K562 (cell line): Measurements from ENCODE around the gene SEMA5A. TPM values are rescaled to one million over a fixed set of nuclear protein-coding genes. Genes with fewer than 3 reads are reported as not detected.

Experiments used
- ATAC-seq: fragments of 200-7000 bp; cut with Tn5 transposase; 3 replicates; pipeline ENCODE4 v1.9.1; 2020; ENCODE audit warnings: moderate library complexity
- BruUV-seq: library from RNA; stranded (reverse); fragments of 400-500 nt; replicated peaks from 2 replicates; lab custom pipeline; 2021; lab: Mats Ljungman, UMichigan
- CTCF ChIA-PET: fragments of 300-600 bp; formaldehyde crosslinking; extraction: SDS; loops from one replicate; lab custom pipeline; 2021; ENCODE audit warnings: low intra/inter-chr PET ratio; lab: Yijun Ruan, JAX
- POLR2A ChIA-PET: fragments of 300-600, 350-650 bp; sonication (Branson Sonifier 250); formaldehyde crosslinking; extraction: SDS; loops from one replicate; lab custom pipeline; 2021; ENCODE audit warnings: antibody characterized with exemption, inconsistent platforms; lab: Yijun Ruan, JAX
- DNase-seq, 4 experiments: peaks; one replicate each; pipeline versions ENCODE4 v3.0.0 to v3.0.0-alpha.2; 2011 to 2018; ENCODE audit warnings: low spot score in 3 of 4, mixed read lengths in 3 of 4; ENCODE audit errors: extremely low read depth in 1 of 4
- FAIRE-seq: peaks from 2 replicates; lab custom pipeline; 2011; peaks lifted over from hg19 to GRCh38; lab: Jason Lieb, UNC
- H2AFZ ChIP-seq: 2 replicates; pipeline ENCODE4 v1.6.0; 2011; ENCODE audit warnings: low read depth, low read length, control low read depth, inconsistent platforms
- H3K27ac ChIP-seq: fragments of 200-600 bp; 3 replicates; pipeline ENCODE4 v1.8.0; 2011; ENCODE audit warnings: low read depth, mild to moderate bottlenecking, control low read depth, inconsistent platforms, low read length, moderate library complexity, mixed read lengths; ENCODE audit errors: extremely low read depth
- H3K27me3 ChIP-seq, 2 experiments: fragments of 300-600 bp in 1 of 2; 2 replicates in 1 of 2; 3 replicates in 1 of 2; pipeline versions ENCODE4 v1.6.0 to v1.8.0; 2011; ENCODE audit warnings: inconsistent platforms in 2 of 2, low read length in 2 of 2, mild to moderate bottlenecking in 1 of 2, mixed read lengths in 1 of 2, moderate library complexity in 1 of 2; ENCODE audit not compliant: control insufficient read depth in 2 of 2, insufficient read depth in 2 of 2
- H3K36me3 ChIP-seq: fragments of 300-600 bp; 3 replicates; pipeline ENCODE4 v1.8.0; 2011; ENCODE audit warnings: mild to moderate bottlenecking, low read length, inconsistent platforms; ENCODE audit not compliant: control insufficient read depth, insufficient read depth
- H3K4me1 ChIP-seq, 2 experiments: fragments of 200-600 bp in 1 of 2; replicated peaks in 1 of 2; 2 replicates in 1 of 2; 3 replicates in 1 of 2; pipeline versions ENCODE4 v1.5.1 to v1.8.0; 2011; ENCODE audit warnings: inconsistent platforms in 2 of 2, low read length in 2 of 2, mild to moderate bottlenecking in 1 of 2, mixed read lengths in 1 of 2, moderate library complexity in 1 of 2; ENCODE audit not compliant: control insufficient read depth in 2 of 2, insufficient read depth in 2 of 2
- H3K4me2 ChIP-seq: 2 replicates; pipeline ENCODE4 v1.6.1; 2011; ENCODE audit warnings: low read length, control low read depth, inconsistent platforms, mixed read lengths; ENCODE audit not compliant: insufficient read depth
- H3K4me3 ChIP-seq: fragments of 200-600 bp; sonication (generic), shearing (Covaris generic); 2 replicates; pipeline ENCODE4 v1.5.1; 2016; ENCODE audit warnings: control low read depth, inconsistent platforms
- H3K79me2 ChIP-seq: fragments of 200-600 bp; 3 replicates; pipeline ENCODE4 v1.8.0; 2011; ENCODE audit warnings: low read length, inconsistent platforms; ENCODE audit not compliant: control insufficient read depth, insufficient read depth
- H3K9ac ChIP-seq, 2 experiments: 2 replicates each; pipeline versions ENCODE4 v1.6.0 to v1.6.1; 2011; ENCODE audit warnings: low read depth in 2 of 2, low read length in 2 of 2, control low read depth in 1 of 2, inconsistent platforms in 1 of 2, mild to moderate bottlenecking in 1 of 2, mixed read lengths in 1 of 2; ENCODE audit not compliant: insufficient read depth in 1 of 2
- H3K9me1 ChIP-seq: one replicate; pipeline ENCODE4 v1.6.0; 2011; ENCODE audit warnings: inconsistent platforms, mild to moderate bottlenecking, low read length, moderate library complexity; ENCODE audit not compliant: control insufficient read depth, insufficient read depth
- H3K9me3 ChIP-seq: replicated peaks from 2 replicates; pipeline ENCODE4 v1.5.1; 2011; ENCODE audit warnings: low read depth, low read length, inconsistent platforms; ENCODE audit not compliant: control insufficient read depth, insufficient read depth
- H4K20me1 ChIP-seq: replicated peaks from 2 replicates; pipeline ENCODE4 v1.6.1; 2011; ENCODE audit warnings: low read length, inconsistent platforms, mixed read lengths; ENCODE audit not compliant: control insufficient read depth, insufficient read depth
- BCOR ChIP-seq: fragments of 450-650 bp; IDR thresholded peaks from 2 replicates; pipeline ENCODE4 v1.6.1; 2016
- BDP1 ChIP-seq: IDR thresholded peaks from 3 replicates; pipeline ENCODE4 v1.6.1; 2011; ENCODE audit not compliant: insufficient read length, insufficient read depth
- E2F3 ChIP-seq: fragments of 250-450 bp; sonication (Bioruptor Pico); IDR thresholded peaks from 2 replicates; pipeline ENCODE4 v1.4.0; 2020; ENCODE audit warnings: mild to moderate bottlenecking
- FOXK1 ChIP-seq: sonication (generic); formaldehyde crosslinking; IDR thresholded peaks from 2 replicates; pipeline ENCODE4 v1.8.0; 2022; ENCODE audit warnings: missing genetic modification reagents, mild to moderate bottlenecking, borderline replicate concordance
- HDAC2 ChIP-seq: fragments of 450-650 bp; IDR thresholded peaks from 2 replicates; pipeline ENCODE4 v1.6.1; 2016; ENCODE audit warnings: mild to moderate bottlenecking
- HDAC3 ChIP-seq: fragments of 450-650 bp; IDR thresholded peaks from 2 replicates; pipeline ENCODE4 v1.6.1; 2018; ENCODE audit warnings: borderline replicate concordance, mild to moderate bottlenecking, moderate library complexity; ENCODE audit not compliant: partially characterized antibody
- HNRNPH1 ChIP-seq: fragments of 200-400 bp; formaldehyde crosslinking; optimal IDR thresholded peaks from 2 replicates; pipeline ENCODE3; 2017; ENCODE audit warnings: low read depth, mild to moderate bottlenecking, low read length, moderate library complexity
- HNRNPK ChIP-seq: fragments of 200-400 bp; formaldehyde crosslinking; IDR thresholded peaks from one replicate; pipeline ENCODE4 v1.6.1; 2018; ENCODE audit warnings: mild to moderate bottlenecking, low read depth, low read length; ENCODE audit not compliant: poor library complexity, severe bottlenecking
- MBD1 ChIP-seq: fragments of 250-450 bp; sonication (Bioruptor Pico); IDR thresholded peaks from 2 replicates; pipeline ENCODE4 v1.8.0; 2022; ENCODE audit warnings: inconsistent platforms
- MCM2 ChIP-seq: fragments of 450-650 bp; IDR thresholded peaks from 2 replicates; pipeline ENCODE4 v1.6.1; 2017; ENCODE audit warnings: low read depth, mild to moderate bottlenecking
- POLR2H ChIP-seq: IDR thresholded peaks from 2 replicates; pipeline ENCODE4 v1.6.1; 2016; ENCODE audit warnings: missing genetic modification characterization, low read depth, mild to moderate bottlenecking, control low read depth, missing compliant biosample characterization, moderate library complexity
- SAP30 ChIP-seq: fragments of 200-600 bp; sonication (generic); IDR thresholded peaks from 2 replicates; pipeline ENCODE4 v1.6.1; 2012; ENCODE audit warnings: borderline replicate concordance, low read depth, mild to moderate bottlenecking, moderate library complexity, low read length, control low read depth, inconsistent platforms; ENCODE audit not compliant: insufficient read depth, poor library complexity, severe bottlenecking
- XRCC4 ChIP-seq: IDR thresholded peaks from one replicate; pipeline ENCODE4 v1.6.1; 2011; ENCODE audit not compliant: insufficient read depth, insufficient read length; ENCODE audit errors: extremely low read depth
- ZFP36 ChIP-seq: fragments of 150-350 bp; IDR thresholded peaks from 2 replicates; pipeline ENCODE4 v1.6.1; 2018; ENCODE audit warnings: low read length, low read depth; ENCODE audit not compliant: partially characterized antibody
- ZNF239 ChIP-seq: fragments of 250-450 bp; sonication (Bioruptor Pico); IDR thresholded peaks from 2 replicates; pipeline ENCODE4 v1.4.0; 2020; ENCODE audit warnings: mild to moderate bottlenecking
- ZNF518B ChIP-seq: fragments of 250-450 bp; sonication (Bioruptor Pico); IDR thresholded peaks from 2 replicates; pipeline ENCODE4 v1.5.0; 2021; ENCODE audit warnings: mild to moderate bottlenecking, moderate library complexity
- WGBS: fragments of 100-300 bp; shearing (Covaris generic); methylation state at CpG from one replicate; pipeline ENCODE4 v1.1.6; 2016; ENCODE audit warnings: low coverage, mixed read lengths; ENCODE audit not compliant: insufficient coverage; ENCODE audit errors: missing lambda C conversion rate; 5-methylcytosine and 5-hydroxymethylcytosine counted together
- in situ Hi-C: fragments of 300-500 bp; cut with MboI; formaldehyde crosslinking; loops from 4 replicates; pipeline ENCODE4 v1.15.0; 2018; ENCODE audit warnings: inconsistent platforms, mixed read lengths
- intact Hi-C: fragments of 100-400 bp; cut with micrococcal nuclease; formaldehyde crosslinking; loops from 2 replicates; pipeline ENCODE4 v1.14.2; 2022
- polyA plus RNA-seq, 8 experiments: library from polyadenylated mRNA; depleted of rRNA in 4 of 8; stranded (reverse) in 5 of 8; unstranded in 3 of 8; fragments of >200 nt; fragmentation: Nextera tagmentation in 2 of 8; fragmentation: Illumina TruSeq in 1 of 8; extraction: Ambion mirVana in 2 of 8; extraction: Trizol in 1 of 8; gene quantifications; 2 replicates each; pipeline versions ENCODE4 v1.2.1 to v1.2.3, GENCODE V29; 2011 to 2014; ENCODE audit warnings: inconsistent platforms in 1 of 8, missing spikeins in 1 of 8
- total RNA-seq, 7 experiments: library from RNA; depleted of rRNA in 6 of 7; stranded (reverse); fragments of >200 nt in 6 of 7; fragmentation: Illumina TruSeq in 2 of 7; extraction: Trizol in 2 of 7; gene quantifications; 2 replicates each; pipeline versions ENCODE4 v1.2.1 to v1.2.3, GENCODE V29; 2011 to 2021; ENCODE audit warnings: low replicate concordance in 1 of 7

Gene SEMA5A
- total and polyA plus RNA-seq, 9 of the 15 experiments (the other 6 are each of a cell fraction or from before 2014, with no cell fraction given), result 0.02 TPM; not detected in 8

- TF ChIP-seq MBD1 (CRISPR knock-in tag) (no peak), BCOR (no peak), HDAC2 (no peak), HNRNPK (no peak), HNRNPH1 (no peak), BDP1 (no peak), XRCC4 (no peak), E2F3 (no peak), MCM2 (no peak)
- TF ChIP-seq, all 486 proteins: peak for 0
Measured at GRCh38 chr5:9325549-9325948, 220.3 kb downstream of the SEMA5A start (continued).

GRCh38 chr5:9324348-9325077, 221.4 kb downstream of the SEMA5A start:
- no peaks in the 10 kb centered on the region for H3K36me3 ChIP-seq
- in situ Hi-C loops, result no loop called here
- ATAC-seq, result no peak
- POLR2A ChIA-PET, result no interaction called here
- no peaks in the 10 kb centered on the region for H3K9me1 ChIP-seq
- no peaks in the 10 kb centered on the region for H3K79me2 ChIP-seq
- 3% methylated on average over 2 of the region's 2 CpGs for WGBS
- no peak overlapping the region for H3K4me2 ChIP-seq
- no peak overlapping the region for H2AFZ ChIP-seq
- H3K4me3 ChIP-seq, result no peak overlapping the region
- no peaks in the 10 kb centered on the region for H3K4me1 ChIP-seq
- no peak overlapping the region for H3K27ac ChIP-seq
- H3K9me3 ChIP-seq, result no peaks in the 10 kb centered on the region
- FAIRE-seq, result no peak
- DNase-seq, result no peak
- CTCF ChIA-PET, result no interaction called here
- no peaks in the 10 kb centered on the region for H4K20me1 ChIP-seq
- H3K27me3 ChIP-seq, result no peaks in the 10 kb centered on the region
- no peak overlapping the region for H3K9ac ChIP-seq
- intact Hi-C loops, result no loop called here
- no TSS peak for BruUV-seq
- TF ChIP-seq ZNF518B (CRISPR knock-in tag) (no peak), ZNF239 (CRISPR knock-in tag) (no peak), ZFP36 (no peak), BDP1 (no peak), HDAC3 (no peak), POLR2H (tag) (no peak), FOXK1 (no peak), SAP30 (no peak)
